Right cardiac atrium (tissue), 5 donors: ENCODE data around the gene GTF2IRD2. TPM values are rescaled to one million over a fixed set of nuclear protein-coding genes. Genes with fewer than 3 reads are reported as not detected.
"Not testable (repeated sequence)": the region's sequence is repeated elsewhere in the genome, so short reads cannot be mapped to it uniquely, and the experiment has no call there.

ENCODE experiments used
- ATAC-seq, 2 donors: fragments of 200-7000 bp; cut with Tn5 transposase; one replicate each; pipeline versions ENCODE4 v1.8.0 to v1.9.1; 2020; ENCODE audit warnings: moderate library complexity in 2 of 2, mild to moderate bottlenecking in 1 of 2
- DNase-seq, 3 donors: peaks; one replicate each; pipeline ENCODE4 v3.0.0-alpha.2; 2020
- H3K27ac ChIP-seq: one replicate; pipeline ENCODE4 v1.5.1; 2013; ENCODE audit warnings: mild to moderate bottlenecking, low read length, control low read depth, moderate library complexity
- H3K27me3 ChIP-seq: one replicate; pipeline ENCODE4 v1.6.1; 2013; ENCODE audit not compliant: control insufficient read depth, insufficient read depth
- H3K4me1 ChIP-seq: one replicate; pipeline ENCODE4 v1.6.1; 2013; ENCODE audit warnings: low read length; ENCODE audit not compliant: control insufficient read depth, insufficient read depth
- H3K4me3 ChIP-seq: one replicate; pipeline ENCODE4 v1.5.1; 2013; ENCODE audit warnings: low read length, control low read depth
- H3K9me3 ChIP-seq: one replicate; pipeline ENCODE4 v1.6.1; 2013; ENCODE audit warnings: low read length; ENCODE audit not compliant: control insufficient read depth
- WGBS: extraction: QIAGEN DNeasy Blood & Tissue Kit; methylation state at CpG from one replicate; pipeline ENCODE4 v1.1.7; 2013; 5-methylcytosine and 5-hydroxymethylcytosine counted together
- intact Hi-C, 4 donors: fragments of 100-400 bp; cut with DNase I; formaldehyde crosslinking; loops; one replicate each; pipeline versions ENCODE4 v1.11.0 to v1.14.0; 2022 to 2023
- polyA plus RNA-seq: library from polyadenylated mRNA; stranded (reverse); fragments of 200-250 nt; gene quantifications from one replicate; pipeline ENCODE4 v1.2.3, GENCODE V29; 2013
- total RNA-seq, 4 donors: library from RNA; stranded (reverse); fragmentation: NEBNext Ultra II Directional; extraction: Animal tissue kit (Norgen Biotek cat#: 25700); gene quantifications; one replicate each; pipeline ENCODE4 v1.2.1, GENCODE V29; 2021
- donor health status: healthy with polysubstance abuse.
- donor health status: DM: no; HTN: yes; CAD: no.
- donor health status: DM: no; HTN: no; CAD: no.
- donor health status: DM: no; HTN: yes; CAD: no; lungs with severe emphysema.
- donor health status: DM: yes; HTN: yes; CAD: no.

Gene GTF2IRD2
- total and polyA plus RNA-seq, 5 donors = 11.1 to 19.5 (median 13.0) TPM

GRCh38 chr7:74849853-74850252 lies 1.6 kb downstream of the GTF2IRD2 start:
- H3K27ac ChIP-seq, H3K9me3 ChIP-seq, H3K4me3 ChIP-seq, H3K4me1 ChIP-seq, DNase-seq, H3K27me3 ChIP-seq, intact Hi-C loops: not testable (repeated sequence)
- WGBS = no CpG with 5 or more reads among the region's 12 CpGs
- ATAC-seq = peak; percentile 61 to 63

DNA sequence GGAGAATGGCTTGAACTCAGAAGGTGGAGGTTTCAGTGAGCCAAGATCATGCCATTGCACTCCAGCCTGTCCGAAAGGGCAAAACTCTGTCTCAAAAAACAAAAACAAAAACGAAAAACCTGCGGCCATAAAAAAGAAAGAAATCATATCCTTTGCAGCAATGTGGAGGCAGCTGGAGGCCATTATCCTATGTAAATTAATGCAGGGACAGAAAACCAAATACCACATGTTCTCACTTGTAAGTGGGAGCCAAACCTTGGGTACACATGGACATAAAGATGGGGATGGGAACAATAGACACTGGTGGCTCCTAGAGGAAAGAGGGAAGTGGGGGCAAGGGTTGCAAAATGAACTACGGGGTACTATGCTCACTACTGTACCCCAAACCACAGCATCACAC lies 21.0 kb downstream of the GTF2IRD2 start:
- ATAC-seq, DNase-seq, intact Hi-C loops, H3K27me3 ChIP-seq, H3K4me3 ChIP-seq, H3K4me1 ChIP-seq, H3K27ac ChIP-seq, H3K9me3 ChIP-seq: not testable (repeated sequence)
- WGBS = 100% methylated on average over 1 of the region's 4 CpGs

GRCh38 chr7:74829959-74830358 lies 21.4 kb downstream of the GTF2IRD2 start:
- intact Hi-C loops, ATAC-seq, DNase-seq, H3K27me3 ChIP-seq, H3K4me1 ChIP-seq, H3K27ac ChIP-seq, H3K9me3 ChIP-seq, H3K4me3 ChIP-seq: not testable (repeated sequence)
- WGBS = 69% methylated on average over 1 of the region's 4 CpGs

DNA sequence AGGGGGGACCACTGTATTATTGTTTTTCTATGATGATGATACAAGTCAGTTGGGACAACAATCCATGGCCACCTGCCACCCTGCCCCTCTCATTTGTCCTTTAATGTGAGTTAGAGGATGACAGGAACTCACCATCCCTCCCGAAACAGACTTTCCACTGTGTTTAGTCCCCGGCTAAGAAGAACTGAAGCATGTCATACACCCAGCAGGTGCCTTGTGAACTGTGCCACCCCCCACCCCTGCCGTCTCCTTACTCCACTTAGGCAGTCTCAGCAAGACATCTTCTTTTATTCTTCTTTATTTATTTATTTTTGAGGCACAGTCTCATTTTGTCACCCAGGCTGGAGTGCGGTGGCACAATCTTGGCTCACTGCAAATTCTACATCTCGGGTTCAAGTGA lies 30.1 kb downstream of the GTF2IRD2 start:
- H3K4me3 ChIP-seq, H3K27ac ChIP-seq, ATAC-seq, H3K4me1 ChIP-seq, DNase-seq, intact Hi-C loops, H3K27me3 ChIP-seq, H3K9me3 ChIP-seq: not testable (repeated sequence)
- WGBS = no CpG with 5 or more reads among the region's 5 CpGs

GRCh38 chr7:74820146-74820805 lies 31.1 kb downstream of the GTF2IRD2 start:
- H3K27me3 ChIP-seq, H3K4me1 ChIP-seq, H3K4me3 ChIP-seq, intact Hi-C loops, DNase-seq, H3K9me3 ChIP-seq, H3K27ac ChIP-seq: not testable (repeated sequence)
- WGBS = no CpG with 5 or more reads among the region's 23 CpGs
- ATAC-seq = peak; percentile 87 to 92

DNA sequence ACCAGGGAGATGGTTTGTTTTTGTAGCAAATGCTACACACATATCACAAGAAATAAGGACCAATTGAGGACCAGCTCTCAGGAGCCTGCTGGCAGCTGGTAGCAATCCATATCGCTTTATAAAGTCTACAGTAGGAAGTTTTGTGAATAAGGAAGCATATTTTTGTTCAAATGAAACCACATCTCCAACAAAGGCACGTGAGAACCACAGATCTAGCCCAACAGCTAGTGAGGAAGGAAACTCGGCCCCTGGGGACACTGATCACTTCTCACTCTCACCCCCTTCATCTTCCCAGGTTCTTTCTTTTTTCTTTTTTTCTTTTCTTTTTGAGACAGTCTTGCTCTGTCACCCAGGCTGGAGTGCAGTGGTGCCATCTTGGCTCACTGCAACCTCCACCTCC lies 35.5 kb downstream of the GTF2IRD2 start:
- H3K9me3 ChIP-seq, H3K4me3 ChIP-seq, ATAC-seq, H3K27me3 ChIP-seq, H3K4me1 ChIP-seq, intact Hi-C loops, DNase-seq, H3K27ac ChIP-seq: not testable (repeated sequence)
- WGBS = no CpG with 5 or more reads among the region's 3 CpGs

DNA sequence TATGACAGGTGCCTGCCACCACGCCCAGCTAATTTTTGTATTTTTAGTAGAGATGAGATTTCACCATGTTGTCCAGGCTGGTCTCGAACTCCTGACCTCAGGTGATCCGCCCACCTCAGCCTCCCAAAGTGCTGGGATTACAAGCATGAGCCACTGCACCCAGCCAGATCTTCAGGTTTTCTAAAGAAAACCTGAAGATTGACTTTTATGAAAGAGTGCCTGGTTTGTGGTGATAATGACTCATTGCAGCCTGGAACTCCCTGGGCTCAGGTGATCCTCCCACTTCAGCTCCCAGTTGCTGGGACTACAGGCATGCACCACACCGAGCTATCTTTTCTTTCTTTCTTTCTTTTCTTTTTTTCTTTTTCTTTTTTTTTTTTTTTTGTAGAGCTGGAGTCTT lies 52.8 kb downstream of the GTF2IRD2 start:
- H3K27ac ChIP-seq, intact Hi-C loops, H3K27me3 ChIP-seq, H3K4me3 ChIP-seq, H3K4me1 ChIP-seq, ATAC-seq, DNase-seq, H3K9me3 ChIP-seq: not testable (repeated sequence)
- 100% methylated on average over 1 of the region's 4 CpGs for WGBS

GRCh38 chr7:74797848-74798622 lies 53.4 kb downstream of the GTF2IRD2 start:
- H3K27me3 ChIP-seq, H3K4me3 ChIP-seq, H3K4me1 ChIP-seq, H3K27ac ChIP-seq, H3K9me3 ChIP-seq, intact Hi-C loops, ATAC-seq: not testable (repeated sequence)
- DNase-seq = peak in 1 of 3 donors; percentile 1
- WGBS = 93% methylated on average over 14 of the region's 27 CpGs

- peak; percentile 7 to 20 for ATAC-seq
- H3K27ac ChIP-seq, DNase-seq, H3K4me3 ChIP-seq, H3K4me1 ChIP-seq, H3K27me3 ChIP-seq, intact Hi-C loops, H3K9me3 ChIP-seq: not testable (repeated sequence)
- WGBS = 10% methylated on average over 3 of the region's 24 CpGs
Observed at GRCh38 chr7:74789200-74789736, 62.1 kb downstream of the GTF2IRD2 start.

- WGBS = under 1% methylated on average over 36 of the region's 82 CpGs
- intact Hi-C loops, H3K27ac ChIP-seq, H3K4me1 ChIP-seq, H3K27me3 ChIP-seq, H3K9me3 ChIP-seq, H3K4me3 ChIP-seq: not testable (repeated sequence)
- peak; percentile 97 to 99 for ATAC-seq
- peak; percentile 95 to 99 (median 98) for DNase-seq
Observed at GRCh38 chr7:74788369-74789150, 62.8 kb downstream of the GTF2IRD2 start.

DNA sequence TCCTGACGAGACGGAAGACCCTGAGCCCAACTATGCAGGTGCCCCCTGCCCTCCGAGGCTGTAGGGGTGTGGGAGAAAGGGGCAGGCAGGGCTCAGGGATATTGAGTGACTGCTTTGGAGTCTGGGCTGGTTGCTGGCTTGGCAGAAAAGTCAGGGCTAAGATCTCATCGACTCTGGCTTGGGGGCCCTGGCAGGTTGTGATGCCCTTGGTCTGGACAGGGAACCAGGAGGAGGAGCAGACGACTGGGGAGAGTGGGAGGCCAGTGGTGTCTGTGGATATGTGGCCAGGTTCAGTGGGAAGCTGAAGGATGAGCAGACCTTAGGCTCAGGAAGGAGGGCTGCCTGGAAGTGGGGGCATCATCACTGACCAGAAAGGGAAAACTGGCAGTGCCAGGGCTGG lies 67.8 kb downstream of the GTF2IRD2 start:
- H3K4me3 ChIP-seq, ATAC-seq, H3K27me3 ChIP-seq, H3K4me1 ChIP-seq, intact Hi-C loops, H3K9me3 ChIP-seq, H3K27ac ChIP-seq: not testable (repeated sequence)
- peak in 2 of 3 donors; percentile 4 to 30 for DNase-seq
- WGBS = 84% methylated on average over 4 of the region's 5 CpGs
